Tibial artery (tissue), 4 donors: Measurements from ENCODE around the gene SOD3.

ENCODE experiments used
- DNase-seq, 2 donors: peaks; one replicate each; pipeline ENCODE4 v3.0.0-alpha.2; 2019
- H3K27ac ChIP-seq, 2 donors: fragments of 200-600 bp; sonication (generic) in 1 of 2; 1 replicate in 1 of 2; 2 replicates in 1 of 2; pipeline ENCODE4 v1.5.1; 2018 to 2019; ENCODE audit warnings: mild to moderate bottlenecking in 1 of 2
- H3K27me3 ChIP-seq, 2 donors: fragments of 200-600 bp; sonication (generic) in 1 of 2; one replicate each; pipeline versions ENCODE4 v1.5.1 to v1.6.0; 2016 to 2019
- H3K36me3 ChIP-seq, 3 donors: fragments of 200-600 bp; sonication (generic) in 2 of 3; one replicate each; pipeline ENCODE4 v1.5.1; 2016 to 2019; ENCODE audit warnings: mild to moderate bottlenecking in 2 of 3
- H3K4me1 ChIP-seq, 4 donors: fragments of 200-600 bp; sonication (generic) in 2 of 4; 1 replicate in 3 of 4; 2 replicates in 1 of 4; pipeline ENCODE4 v1.5.1; 2016 to 2019
- H3K4me3 ChIP-seq, 2 donors: fragments of 200-600 bp; sonication (generic) in 1 of 2; 1 replicate in 1 of 2; 2 replicates in 1 of 2; pipeline ENCODE4 v1.5.1; 2018 to 2019; ENCODE audit warnings: mild to moderate bottlenecking in 2 of 2
- H3K9me3 ChIP-seq, 3 donors: fragments of 200-600 bp; sonication (generic) in 1 of 3; one replicate each; pipeline ENCODE4 v1.5.1; 2016 to 2019
- CTCF ChIP-seq, 2 experiments: fragments of 200-600 bp in 1 of 2; fragments of 450-650 bp in 1 of 2; IDR thresholded peaks; one replicate each; pipeline ENCODE4 v1.5.1; 2017 to 2019; ENCODE audit warnings: antibody characterized with exemption in 2 of 2, mild to moderate bottlenecking in 1 of 2, moderate library complexity in 1 of 2
- intact Hi-C: fragments of 100-400 bp; cut with DNase I; formaldehyde crosslinking; loops from one replicate; pipeline ENCODE4 v1.15.0; 2023; ENCODE audit warnings: low total_unique reads

SOD3 gene

GRCh38 chr4:24765376-24765988, 29.9 kb upstream of the SOD3 start:
- Histone ChIP-seq H3K27me3 (no peaks in the 10 kb centered on the region), H3K4me1 (peaks cover 0 to 13% (median 10%) of the 10 kb centered on the region in 4 donors), H3K9me3 (no peaks in the 10 kb centered on the region), H3K4me3 (no peak overlapping the region), H3K27ac (no peak overlapping the region), H3K36me3 (no peaks in the 10 kb centered on the region)
- no peak for DNase-seq
- no peak for TF ChIP-seq CTCF (IDR thresholded peaks at IDR 0.05)
- intact Hi-C loops: no loop called here

GRCh38 chr4:24768006-24768405, 27.4 kb upstream of the SOD3 start:
- TF ChIP-seq CTCF (IDR thresholded peaks at IDR 0.05): no peak
- no peak overlapping the region for H3K27ac ChIP-seq
- no peaks in the 10 kb centered on the region for H3K36me3 ChIP-seq
- intact Hi-C loops: no loop called here
- DNase-seq: no peak
- no peak overlapping the region for H3K4me3 ChIP-seq
- H3K9me3 ChIP-seq: no peaks in the 10 kb centered on the region
- peaks cover 0 to 13% (median 10%) of the 10 kb centered on the region in 4 donors for H3K4me1 ChIP-seq
- no peaks in the 10 kb centered on the region for H3K27me3 ChIP-seq

- TF ChIP-seq CTCF (IDR thresholded peaks at IDR 0.05): no peak
- no peaks in the 10 kb centered on the region for H3K27me3 ChIP-seq
- no peak overlapping the region for H3K27ac ChIP-seq
- no peak overlapping the region for H3K4me3 ChIP-seq
- intact Hi-C loops: no loop called here
- H3K36me3 ChIP-seq: no peaks in the 10 kb centered on the region
- peaks cover 0 to 8% (median 7%) of the 10 kb centered on the region in 4 donors for H3K4me1 ChIP-seq
- no peaks in the 10 kb centered on the region for H3K9me3 ChIP-seq
- DNase-seq: no peak
These were observed 26.8 kb upstream of the SOD3 start for GRCh38 chr4:24768604-24769003.

- Histone ChIP-seq H3K27me3 (no peaks in the 10 kb centered on the region), H3K4me3 (no peak overlapping the region), H3K36me3 (no peaks in the 10 kb centered on the region), H3K27ac (no peak overlapping the region), H3K9me3 (no peaks in the 10 kb centered on the region), H3K4me1 (no peaks in the 10 kb centered on the region)
- intact Hi-C loops: no loop called here
- no peak for TF ChIP-seq CTCF (IDR thresholded peaks at IDR 0.05)
- DNase-seq: no peak
These were observed 25.8 kb upstream of the SOD3 start for GRCh38 chr4:24769571-24769970.

GRCh38 chr4:24770032-24770584, 25.3 kb upstream of the SOD3 start:
- peak in 1 of 2 donors; percentile 22 for DNase-seq
- H3K9me3 ChIP-seq: no peaks in the 10 kb centered on the region

More at GRCh38 chr4:24770032-24770584, 25.3 kb upstream of the SOD3 start:
- Histone ChIP-seq H3K4me3 (no peak overlapping the region), H3K4me1 (no peaks in the 10 kb centered on the region), H3K27me3 (no peaks in the 10 kb centered on the region), H3K27ac (no peak overlapping the region), H3K36me3 (no peaks in the 10 kb centered on the region)
- intact Hi-C loops: no loop called here
- TF ChIP-seq CTCF (IDR thresholded peaks at IDR 0.05): no peak
